Vagina (tissue), 2 donors: ENCODE measurements around the gene ADAMTSL5. TPM values are rescaled to one million over a fixed set of nuclear protein-coding genes. Genes with fewer than 3 reads are reported as not detected.

Experiments used
- DNase-seq, 2 donors: peaks; one replicate each; pipeline ENCODE4 v3.0.0-alpha.2; 2017; ENCODE audit errors: extremely low spot score in 2 of 2
- H3K27ac ChIP-seq: fragments of 200-600 bp; sonication (generic); one replicate; pipeline ENCODE4 v1.5.1; 2019
- H3K27me3 ChIP-seq: fragments of 200-600 bp; sonication (generic); one replicate; pipeline ENCODE4 v1.5.1; 2019
- H3K36me3 ChIP-seq, 2 donors: fragments of 200-600 bp; sonication (generic); one replicate each; pipeline ENCODE4 v1.5.1; 2017 to 2019
- H3K4me1 ChIP-seq: fragments of 200-600 bp; sonication (generic); one replicate; pipeline ENCODE4 v1.5.1; 2019
- H3K4me3 ChIP-seq, 2 donors: fragments of 200-600 bp; sonication (generic); 1 replicate in 1 of 2; 2 replicates in 1 of 2; pipeline ENCODE4 v1.5.1; 2016 to 2019
- H3K9me3 ChIP-seq: fragments of 200-600 bp; sonication (generic); one replicate; pipeline ENCODE4 v1.5.1; 2019
- POLR2A ChIP-seq, 2 donors: fragments of 450-650 bp; IDR thresholded peaks; one replicate each; pipeline ENCODE4 v1.6.1; 2017; ENCODE audit warnings: antibody characterized with exemption in 2 of 2, mild to moderate bottlenecking in 2 of 2, moderate library complexity in 2 of 2
- POLR2AphosphoS5 ChIP-seq, 2 donors: sonication (generic); formaldehyde crosslinking; IDR thresholded peaks; one replicate each; pipeline ENCODE4 v1.9.0; 2017; ENCODE audit warnings: antibody characterized with exemption in 2 of 2, mild to moderate bottlenecking in 2 of 2, low read depth in 1 of 2; ENCODE audit not compliant: insufficient read depth in 1 of 2
- intact Hi-C: fragments of 100-400 bp; cut with DNase I; formaldehyde crosslinking; loops from one replicate; pipeline ENCODE4 v1.15.1; 2023
- total RNA-seq: library from RNA; depleted of rRNA; stranded (reverse); fragments of >200 nt; gene quantifications from one replicate; pipeline ENCODE4 v1.2.3, GENCODE V29; 2016
- TF ChIP-seq, protein P1 (sequence below), 3 experiments: fragments of 450-650 bp in 2 of 3; fragments of 200-600 bp in 1 of 3; sonication (generic) in 1 of 3; IDR thresholded peaks; one replicate each; pipeline ENCODE4 v1.5.1; 2017 to 2019; ENCODE audit warnings: antibody characterized with exemption in 3 of 3, mild to moderate bottlenecking in 2 of 3, moderate library complexity in 2 of 3

The ADAMTSL5 gene
- total RNA-seq, 1 donor from 2014 or later, result 22.6 TPM

DNA sequence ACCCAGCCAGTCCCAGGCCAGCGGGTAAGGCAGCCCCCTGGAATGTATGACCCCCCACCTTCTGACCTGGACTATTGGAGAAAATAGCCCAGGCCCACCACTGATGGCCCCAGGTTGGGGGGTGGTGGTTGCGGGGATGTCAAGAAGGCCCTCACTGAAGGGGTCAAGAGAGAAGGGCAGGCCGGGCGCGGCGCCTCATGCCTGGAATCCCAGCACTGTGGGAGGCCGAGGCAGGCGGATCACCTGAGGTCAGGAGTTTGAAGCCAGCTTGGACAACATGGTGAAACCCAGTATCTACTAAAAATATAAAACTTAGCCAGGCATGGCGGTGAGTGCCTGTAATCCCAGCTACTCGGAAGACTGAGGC, 1.5 kb upstream of the ADAMTSL5 start:
- H3K27me3 ChIP-seq, result no peaks in the 10 kb centered on the region

DNA sequence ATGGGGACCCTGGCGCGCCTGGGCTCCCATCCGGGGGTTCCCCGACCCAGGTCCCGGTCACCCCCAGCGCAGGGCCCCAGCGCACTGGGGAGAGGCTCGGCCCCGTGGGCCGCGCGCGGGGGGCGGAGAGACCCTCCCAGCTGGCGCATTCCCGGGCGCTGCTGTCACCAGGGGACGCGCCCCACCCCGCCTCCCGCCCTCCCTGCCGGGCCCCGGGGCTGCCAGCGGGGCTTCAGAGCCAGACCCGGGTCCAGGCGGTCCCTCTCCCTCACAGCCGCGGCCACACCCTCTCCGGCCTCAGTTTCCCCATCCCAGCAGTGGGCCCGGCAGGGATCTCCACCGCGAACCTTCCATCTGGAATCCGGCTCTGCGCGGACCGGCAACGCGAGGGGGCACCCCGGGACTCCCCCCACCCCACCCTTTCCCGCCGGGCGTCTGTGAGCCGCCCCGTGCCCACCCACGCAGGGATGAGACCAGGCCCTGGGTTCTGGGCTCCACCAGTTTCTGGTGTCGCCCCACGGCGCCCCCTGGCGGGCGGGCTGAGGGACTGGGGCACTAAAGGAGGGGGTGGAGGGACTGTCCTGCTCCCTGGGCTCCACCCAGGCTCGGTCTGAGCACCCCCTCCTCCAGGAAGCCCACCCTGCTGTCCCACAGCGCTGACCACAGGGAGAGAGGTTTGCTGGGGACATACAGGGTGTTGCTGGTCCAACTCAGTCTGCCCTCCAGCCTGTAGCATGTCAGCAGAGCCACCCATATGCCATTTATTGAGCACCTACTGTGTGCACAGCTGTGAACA, 878 bp upstream of the ADAMTSL5 start:
- peaks cover 46% of the 10 kb centered on the region for H3K4me1 ChIP-seq
- H3K9me3 ChIP-seq, result no peaks in the 10 kb centered on the region
- no peaks in the 10 kb centered on the region for H3K27me3 ChIP-seq
- intact Hi-C loops, result no loop called here
- DNase-seq, result no peak
- peak overlapping the region; percentile 87 for H3K27ac ChIP-seq
- TF ChIP-seq POLR2A (IDR thresholded peaks at IDR 0.05), result no peak
- TF ChIP-seq, protein P1, sequence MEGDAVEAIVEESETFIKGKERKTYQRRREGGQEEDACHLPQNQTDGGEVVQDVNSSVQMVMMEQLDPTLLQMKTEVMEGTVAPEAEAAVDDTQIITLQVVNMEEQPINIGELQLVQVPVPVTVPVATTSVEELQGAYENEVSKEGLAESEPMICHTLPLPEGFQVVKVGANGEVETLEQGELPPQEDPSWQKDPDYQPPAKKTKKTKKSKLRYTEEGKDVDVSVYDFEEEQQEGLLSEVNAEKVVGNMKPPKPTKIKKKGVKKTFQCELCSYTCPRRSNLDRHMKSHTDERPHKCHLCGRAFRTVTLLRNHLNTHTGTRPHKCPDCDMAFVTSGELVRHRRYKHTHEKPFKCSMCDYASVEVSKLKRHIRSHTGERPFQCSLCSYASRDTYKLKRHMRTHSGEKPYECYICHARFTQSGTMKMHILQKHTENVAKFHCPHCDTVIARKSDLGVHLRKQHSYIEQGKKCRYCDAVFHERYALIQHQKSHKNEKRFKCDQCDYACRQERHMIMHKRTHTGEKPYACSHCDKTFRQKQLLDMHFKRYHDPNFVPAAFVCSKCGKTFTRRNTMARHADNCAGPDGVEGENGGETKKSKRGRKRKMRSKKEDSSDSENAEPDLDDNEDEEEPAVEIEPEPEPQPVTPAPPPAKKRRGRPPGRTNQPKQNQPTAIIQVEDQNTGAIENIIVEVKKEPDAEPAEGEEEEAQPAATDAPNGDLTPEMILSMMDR (IDR thresholded peaks at IDR 0.05), result peak in 2 of 3 experiments; percentile 37 to 44
- peak overlapping the region; percentile 55 to 59 for H3K4me3 ChIP-seq
- H3K36me3 ChIP-seq, result no peaks in the 10 kb centered on the region

More for the DNA sequence above, 1.5 kb upstream of the ADAMTSL5 start:
- intact Hi-C loops, result no loop called here
- H3K4me3 ChIP-seq, result no peak overlapping the region
- DNase-seq, result no peak
- no peaks in the 10 kb centered on the region for H3K36me3 ChIP-seq
- peaks cover 46% of the 10 kb centered on the region for H3K4me1 ChIP-seq
- peak overlapping the region; percentile 87 for H3K27ac ChIP-seq
- TF ChIP-seq POLR2A (IDR thresholded peaks at IDR 0.05) (no peak), POLR2AphosphoS5 (IDR thresholded peaks at IDR 0.05; ENCODE audit: insufficient read depth in 1 of 2, low read depth in 1 of 2) (no peak)
- TF ChIP-seq, protein P1 (IDR thresholded peaks at IDR 0.05), result no peak
- no peaks in the 10 kb centered on the region for H3K9me3 ChIP-seq

DNA sequence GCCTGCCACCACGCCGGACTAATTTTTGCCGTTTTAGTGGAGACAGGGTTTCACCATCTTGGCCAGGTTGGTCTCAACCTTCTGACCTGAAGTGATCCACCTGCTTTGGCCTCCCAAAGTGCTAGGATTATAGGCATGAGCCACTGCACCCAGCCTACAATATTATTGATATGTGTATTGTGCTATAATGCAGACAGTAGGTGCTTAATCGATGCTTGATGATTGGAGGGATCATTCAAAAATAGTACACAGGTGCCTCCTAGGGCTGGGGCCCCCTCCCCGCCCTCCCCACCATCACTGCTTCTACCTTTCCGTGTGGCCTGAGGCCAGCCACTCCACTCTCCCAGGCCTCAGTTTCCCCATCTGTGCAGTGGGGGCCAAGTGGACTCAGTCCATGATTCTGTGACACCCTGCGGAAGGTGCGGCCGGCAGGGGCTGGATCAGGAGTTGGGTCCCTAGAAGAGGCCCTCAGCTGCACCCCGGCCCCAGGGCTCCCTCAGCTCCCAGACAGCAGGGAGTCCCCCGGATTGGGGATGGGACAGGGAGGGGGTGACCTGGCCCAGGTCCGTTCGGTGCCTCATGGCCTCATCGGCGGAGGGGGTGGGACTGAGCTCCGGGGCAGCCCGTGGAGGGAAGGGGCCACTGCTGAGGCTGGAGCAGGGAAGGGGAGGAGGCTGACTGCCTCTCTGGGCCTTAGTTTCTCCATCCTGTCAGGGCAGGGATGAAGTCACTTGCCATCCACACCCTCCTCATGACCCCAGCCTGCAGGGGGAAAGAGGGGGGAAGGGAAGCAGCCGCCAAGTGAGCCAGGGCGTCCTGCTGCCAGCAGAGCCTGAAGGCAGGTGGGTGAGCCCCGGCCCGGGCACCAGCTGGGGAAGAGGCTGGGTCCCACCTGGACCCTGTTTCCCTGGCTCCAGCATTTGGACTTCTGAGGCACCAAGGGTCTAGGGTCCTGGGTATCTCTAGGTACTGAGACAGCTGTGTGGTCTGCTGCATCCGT, 1.2 kb downstream of the ADAMTSL5 start:
- no peak for TF ChIP-seq POLR2AphosphoS5 (IDR thresholded peaks at IDR 0.05; ENCODE audit: insufficient read depth in 1 of 2, low read depth in 1 of 2)
- TF ChIP-seq POLR2A (IDR thresholded peaks at IDR 0.05), result no peak
- Histone ChIP-seq H3K27ac (peak overlapping the region; percentile 87), H3K36me3 (no peaks in the 10 kb centered on the region), H3K27me3 (no peaks in the 10 kb centered on the region), H3K4me1 (peaks cover 61% of the 10 kb centered on the region), H3K9me3 (no peaks in the 10 kb centered on the region), H3K4me3 (peak overlapping the region; percentile 55 to 59)
- no peak for DNase-seq
- intact Hi-C loops, result no loop called here

DNA sequence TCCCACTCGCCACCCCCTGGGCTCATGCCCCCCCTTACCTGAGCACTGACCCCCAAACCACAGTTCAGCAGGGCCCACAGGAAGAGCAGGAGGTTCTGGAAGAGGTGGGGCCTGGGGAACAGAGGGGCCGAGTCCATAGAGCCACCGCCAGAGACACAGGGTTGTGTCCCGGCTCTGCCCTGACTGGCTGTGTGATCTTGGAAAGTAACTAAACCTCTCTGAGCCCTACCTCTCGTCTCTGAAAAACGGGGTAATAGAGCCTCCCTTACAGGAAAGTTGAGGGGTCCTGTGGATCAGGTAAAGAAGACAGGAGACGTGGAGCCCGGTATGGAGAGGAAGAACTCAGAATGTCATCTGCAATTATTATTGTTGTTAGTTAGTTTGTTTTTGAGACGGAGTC, 2.0 kb downstream of the ADAMTSL5 start:
- no peak for TF ChIP-seq POLR2AphosphoS5 (IDR thresholded peaks at IDR 0.05; ENCODE audit: insufficient read depth in 1 of 2, low read depth in 1 of 2)
- no peak for TF ChIP-seq POLR2A (IDR thresholded peaks at IDR 0.05)
- TF ChIP-seq, protein P1 (IDR thresholded peaks at IDR 0.05), result no peak
- Histone ChIP-seq H3K27ac (peak overlapping the region; percentile 87), H3K27me3 (no peaks in the 10 kb centered on the region), H3K36me3 (no peaks in the 10 kb centered on the region), H3K9me3 (no peaks in the 10 kb centered on the region), H3K4me3 (peak overlapping the region; percentile 55 to 59), H3K4me1 (peaks cover 61% of the 10 kb centered on the region)
- intact Hi-C loops, result no loop called here
- DNase-seq, result no peak

DNA sequence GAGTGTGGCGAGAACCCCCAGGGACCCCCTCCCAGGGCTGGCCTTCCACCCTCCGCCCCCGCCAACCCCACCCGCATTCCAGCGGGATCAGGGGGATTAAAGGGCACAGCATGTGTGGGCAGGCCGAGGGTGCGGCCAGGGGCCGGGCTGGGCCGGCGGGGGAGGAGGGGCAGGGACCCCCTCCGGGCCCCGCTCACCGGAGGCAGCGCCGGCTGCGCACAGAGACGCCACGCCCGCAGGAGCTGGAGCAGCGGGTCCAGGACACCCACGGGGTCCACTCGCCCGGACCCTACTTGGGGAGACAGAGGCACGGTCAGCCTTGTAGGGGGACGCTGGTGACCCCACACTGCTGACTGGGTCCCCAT, 2.4 kb downstream of the ADAMTSL5 start:
- DNase-seq, result no peak
- Histone ChIP-seq H3K4me1 (peaks cover 61% of the 10 kb centered on the region), H3K27me3 (no peaks in the 10 kb centered on the region), H3K4me3 (peak overlapping the region; percentile 28 to 59), H3K27ac (peak overlapping the region; percentile 87), H3K36me3 (no peaks in the 10 kb centered on the region), H3K9me3 (no peaks in the 10 kb centered on the region)
- TF ChIP-seq POLR2AphosphoS5 (IDR thresholded peaks at IDR 0.05; ENCODE audit: insufficient read depth in 1 of 2, low read depth in 1 of 2), result no peak
- TF ChIP-seq, protein P1 (IDR thresholded peaks at IDR 0.05), result no peak
- TF ChIP-seq POLR2A (IDR thresholded peaks at IDR 0.05), result no peak
- intact Hi-C loops, result no loop called here
